Fibroblast of the aortic adventitia (primary cell): ENCODE results near the gene TAGLN2. TPM values are rescaled to one million over a fixed set of nuclear protein-coding genes. Genes with fewer than 3 reads are reported as not detected.

Source experiments
- DNase-seq: peaks from one replicate; pipeline ENCODE4 v3.0.0-alpha.2; 2010; ENCODE audit warnings: low read depth
- H3K4me3 ChIP-seq: 2 replicates; pipeline ENCODE4 v1.5.1; 2011; ENCODE audit warnings: low read depth, mild to moderate bottlenecking, control low read depth, low read length, moderate library complexity
- total RNA-seq: library from RNA; depleted of rRNA; stranded (reverse); fragments of >200 nt; gene quantifications from 2 replicates; pipeline ENCODE4 v1.2.3, GENCODE V29; 2012; ENCODE audit warnings: low replicate concordance
- TF ChIP-seq, protein P1 (sequence below): IDR thresholded peaks from 2 replicates; pipeline ENCODE4 v1.5.1; 2011; ENCODE audit warnings: mild to moderate bottlenecking, low read length, control low read depth, inconsistent platforms; ENCODE audit not compliant: insufficient read depth

TAGLN2 gene
- total RNA-seq, 1 donor = 228 TPM

DNA sequence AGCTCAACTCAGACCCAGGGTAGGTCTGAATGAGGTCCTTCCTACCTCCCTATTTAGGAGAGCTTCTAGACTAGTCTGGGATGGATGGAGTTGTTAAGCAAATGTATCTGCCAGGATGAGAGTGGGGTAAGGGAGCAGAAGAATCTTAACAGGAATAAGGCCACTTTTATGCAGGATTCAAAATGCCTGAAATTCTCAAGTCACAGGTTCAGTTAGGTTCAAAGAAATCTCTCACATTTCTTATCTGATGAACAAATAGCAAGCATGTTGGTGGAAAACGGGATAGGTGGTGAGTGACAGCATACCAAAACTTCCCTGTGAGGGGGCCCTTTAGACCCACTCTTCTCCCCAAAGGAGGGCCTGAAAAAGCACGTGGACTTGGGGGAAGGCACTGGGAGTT, 25.7 kb upstream of the TAGLN2 start:
- H3K4me3 ChIP-seq = no peak overlapping the region
- no peak for DNase-seq
- TF ChIP-seq, protein P1, sequence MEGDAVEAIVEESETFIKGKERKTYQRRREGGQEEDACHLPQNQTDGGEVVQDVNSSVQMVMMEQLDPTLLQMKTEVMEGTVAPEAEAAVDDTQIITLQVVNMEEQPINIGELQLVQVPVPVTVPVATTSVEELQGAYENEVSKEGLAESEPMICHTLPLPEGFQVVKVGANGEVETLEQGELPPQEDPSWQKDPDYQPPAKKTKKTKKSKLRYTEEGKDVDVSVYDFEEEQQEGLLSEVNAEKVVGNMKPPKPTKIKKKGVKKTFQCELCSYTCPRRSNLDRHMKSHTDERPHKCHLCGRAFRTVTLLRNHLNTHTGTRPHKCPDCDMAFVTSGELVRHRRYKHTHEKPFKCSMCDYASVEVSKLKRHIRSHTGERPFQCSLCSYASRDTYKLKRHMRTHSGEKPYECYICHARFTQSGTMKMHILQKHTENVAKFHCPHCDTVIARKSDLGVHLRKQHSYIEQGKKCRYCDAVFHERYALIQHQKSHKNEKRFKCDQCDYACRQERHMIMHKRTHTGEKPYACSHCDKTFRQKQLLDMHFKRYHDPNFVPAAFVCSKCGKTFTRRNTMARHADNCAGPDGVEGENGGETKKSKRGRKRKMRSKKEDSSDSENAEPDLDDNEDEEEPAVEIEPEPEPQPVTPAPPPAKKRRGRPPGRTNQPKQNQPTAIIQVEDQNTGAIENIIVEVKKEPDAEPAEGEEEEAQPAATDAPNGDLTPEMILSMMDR = no peak

DNA sequence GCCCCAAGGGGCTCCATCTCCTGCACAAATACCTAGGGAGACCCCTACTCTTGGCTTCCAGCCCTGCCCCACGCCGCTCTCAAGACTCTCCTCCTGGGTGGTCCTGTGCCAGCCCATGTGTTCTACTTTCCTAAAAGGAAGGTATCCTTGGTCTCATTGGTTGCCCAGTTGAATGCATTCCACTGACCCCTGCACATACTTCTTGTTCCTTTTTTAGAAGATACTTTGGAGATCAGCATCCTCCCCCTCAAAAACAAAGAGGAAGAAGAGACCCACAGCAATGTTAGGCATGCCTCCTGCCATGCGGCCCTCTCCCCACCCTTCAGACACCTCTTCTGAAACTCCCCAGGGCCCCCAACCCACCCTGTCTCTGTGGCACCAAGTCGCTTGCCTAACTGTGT, 24.7 kb upstream of the TAGLN2 start:
- TF ChIP-seq, protein P1 = no peak
- no peak overlapping the region for H3K4me3 ChIP-seq
- no peak for DNase-seq

DNA sequence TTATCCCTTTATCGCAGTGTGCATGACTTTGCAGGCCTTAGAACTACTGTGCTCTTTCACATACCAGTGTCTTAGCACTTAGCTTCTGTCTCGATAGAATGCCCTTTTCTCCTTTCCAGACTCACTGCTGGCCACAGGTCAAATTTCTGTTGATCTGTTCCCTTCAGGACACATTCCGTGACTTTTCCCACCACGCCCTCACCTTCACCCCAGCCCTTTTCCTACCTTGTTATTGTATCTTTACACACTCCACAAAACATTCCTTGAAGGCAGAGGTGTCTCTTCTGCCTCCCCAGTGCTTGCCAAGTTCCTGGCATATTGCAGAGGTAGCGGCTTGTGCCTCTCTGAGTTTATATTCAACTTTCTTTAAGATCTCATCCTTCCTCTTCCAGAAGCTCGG, 23.8 kb upstream of the TAGLN2 start:
- TF ChIP-seq, protein P1 = no peak
- DNase-seq = no peak
- no peak overlapping the region for H3K4me3 ChIP-seq

DNA sequence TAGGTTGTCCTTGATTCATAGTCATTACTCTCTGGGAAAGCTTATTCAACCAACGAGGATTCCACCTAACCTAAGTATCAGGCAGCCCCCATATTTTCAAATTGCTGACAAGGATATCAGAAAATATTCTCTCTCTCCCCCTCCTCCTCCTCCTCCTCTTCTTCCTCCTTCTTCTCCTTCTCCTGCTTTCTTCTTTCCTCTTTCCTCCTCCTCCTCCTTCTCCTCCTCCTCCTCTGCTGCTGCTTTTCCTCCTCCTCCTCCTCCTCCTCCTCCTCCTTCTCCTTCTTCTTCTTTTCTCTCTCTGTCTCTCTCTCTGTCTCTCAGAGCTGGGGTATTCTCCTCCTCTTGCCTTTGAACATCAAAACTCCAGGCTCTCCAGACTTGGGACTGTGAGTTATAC, 22.6 kb upstream of the TAGLN2 start:
- TF ChIP-seq, protein P1 = no peak
- DNase-seq = no peak

DNA sequence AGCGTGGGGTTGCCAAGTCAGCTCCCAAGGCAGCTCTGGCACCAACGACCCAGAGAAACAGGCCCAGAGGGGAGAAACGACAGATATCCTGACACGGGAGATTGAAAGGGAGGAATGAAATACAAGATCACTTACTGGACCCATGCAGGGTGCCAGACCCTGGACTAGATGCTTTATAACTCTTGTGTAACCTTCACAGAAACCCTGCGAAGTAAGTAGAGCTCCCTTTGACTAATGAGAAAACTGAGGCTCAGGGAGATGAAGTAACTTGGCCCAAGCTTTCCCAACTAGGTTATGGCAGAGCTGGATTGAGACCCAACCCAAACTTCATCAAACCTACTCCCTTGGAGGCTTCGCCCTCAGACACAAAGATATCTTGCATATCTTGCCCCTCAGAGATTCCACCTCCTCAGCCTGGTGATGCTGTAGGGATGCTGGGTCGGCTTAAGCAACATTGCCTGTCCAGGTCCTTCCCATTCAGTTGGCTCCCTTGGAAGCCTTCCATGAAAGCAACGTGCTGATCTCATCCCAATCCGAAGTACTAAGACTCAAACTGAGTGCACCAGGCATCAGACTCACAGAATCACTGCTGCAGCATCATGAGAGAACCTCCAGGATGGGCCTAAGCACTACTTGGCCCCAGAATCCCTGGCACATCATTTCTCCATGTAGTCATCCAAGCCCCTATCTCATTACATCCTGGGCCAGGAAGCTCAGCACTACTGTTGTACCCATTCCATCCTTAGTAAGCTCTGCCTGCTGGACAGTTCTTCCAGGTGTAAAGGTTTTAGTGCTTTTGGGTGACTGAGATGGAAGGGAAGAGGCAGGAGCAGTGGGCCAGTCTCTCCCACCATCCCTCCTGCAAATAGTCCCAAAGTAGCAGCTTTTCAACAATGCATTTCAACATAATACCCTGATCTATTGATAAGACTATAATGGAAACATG, 21.2 kb upstream of the TAGLN2 start:
- DNase-seq = peak; percentile 45
- TF ChIP-seq, protein P1 = no peak
- no peak overlapping the region for H3K4me3 ChIP-seq

More for the DNA sequence above, 22.6 kb upstream of the TAGLN2 start:
- no peak overlapping the region for H3K4me3 ChIP-seq

DNA sequence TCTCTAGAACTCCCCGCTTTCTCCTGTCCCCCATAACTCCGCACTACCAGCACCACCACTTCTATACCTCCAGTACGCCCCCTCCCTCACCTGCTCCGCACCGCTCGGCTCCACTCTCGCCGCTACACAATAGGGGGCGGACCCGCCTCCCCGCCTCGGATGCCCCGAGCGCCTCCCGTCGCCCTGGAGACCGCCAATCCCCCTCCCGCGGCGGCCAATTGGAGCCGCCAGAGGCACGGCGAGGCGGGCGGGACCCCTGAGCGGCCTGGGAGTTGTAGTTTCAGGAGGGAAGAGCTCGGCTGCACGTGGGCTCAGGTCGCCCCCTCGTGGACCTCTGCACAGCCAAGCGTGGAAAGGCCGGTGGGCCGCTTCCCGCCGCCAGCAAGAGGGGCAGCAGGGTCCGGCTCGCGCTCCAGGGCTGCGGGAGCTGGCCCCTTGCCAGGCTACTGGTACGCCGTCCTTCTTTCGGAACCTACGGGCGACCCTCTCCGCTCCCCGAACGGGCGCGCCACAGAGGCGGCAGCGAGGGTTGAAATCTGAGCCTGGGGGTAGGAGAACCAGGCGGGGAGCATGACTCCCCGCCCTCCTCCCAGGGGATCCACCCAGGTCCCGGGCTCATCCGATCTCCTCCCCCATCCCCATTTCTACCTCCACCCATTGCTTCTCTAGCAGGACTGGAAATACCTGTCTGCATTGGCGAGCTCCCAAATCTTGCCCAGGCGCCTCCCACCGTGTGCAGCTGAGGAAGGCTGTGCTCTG, 20.4 kb upstream of the TAGLN2 start, which contains the start of gene IGSF9:
IGSF9 (minus strand) TSS at position 131 of the 759 bp plus-strand sequence. CDS start 2,159 bp downstream, outside the sequence.
- TF ChIP-seq, protein P1 = peak; percentile 41
- H3K4me3 ChIP-seq = peak within 1 kb of the TSS; percentile 60
- DNase-seq = peak; percentile 58
